ENCODE measurements around the gene THOC2. TPM values are rescaled to one million over a fixed set of nuclear protein-coding genes. Genes with fewer than 3 reads are reported as not detected.

THOC2 gene
- total and polyA plus RNA-seq, 9 of the 15 experiments (the other 6 are each of a cell fraction or from before 2014, with no cell fraction given) = 131 to 234 (median 192) TPM

DNA sequence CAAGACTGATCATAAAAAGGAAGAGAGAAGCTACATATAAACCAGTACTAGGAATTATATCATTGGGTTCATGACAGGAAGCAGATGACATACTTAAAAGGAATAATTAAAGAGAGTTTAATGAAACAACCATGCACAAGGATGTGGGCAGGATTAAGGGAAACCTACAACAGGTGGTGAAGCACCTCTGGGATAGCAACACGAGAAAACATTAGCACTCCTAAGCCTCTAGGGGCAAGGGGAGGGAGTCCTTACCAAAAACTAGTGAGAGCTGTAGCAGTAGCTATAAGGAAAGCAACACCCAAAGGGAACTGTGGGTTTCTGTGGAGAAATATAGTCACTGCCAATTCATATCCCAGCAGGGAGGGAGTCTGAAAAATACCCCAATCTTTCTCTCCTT is 7.2 kb upstream of the THOC2 start:
- intact Hi-C loops (cut with micrococcal nuclease) = no loop called here
- no TSS peak for BruUV-seq (replicated peaks)
- ATAC-seq = peak; percentile 81

More for the DNA sequence above, 7.2 kb upstream of the THOC2 start:
- POLR2A ChIA-PET = no interaction called here
- 0 out of 2 replicates have a peak overlapping the region, but pooled peaks have one; percentile 9 for H2AFZ ChIP-seq (ENCODE audit: low read depth, low read length)
- in situ Hi-C loops (cut with MboI) = no loop called here
- H3K36me3 ChIP-seq (ENCODE audit: control insufficient read depth, insufficient read depth, low read length) = no peaks in the 10 kb centered on the region
- no peaks in the 10 kb centered on the region for H3K9me3 ChIP-seq (replicated peaks; ENCODE audit: control insufficient read depth, insufficient read depth, low read depth, low read length)
- H3K27me3 ChIP-seq (ENCODE audit: control insufficient read depth in 2 of 2, insufficient read depth in 2 of 2, low read length in 2 of 2) = no peaks in the 10 kb centered on the region
- H4K20me1 ChIP-seq (replicated peaks; ENCODE audit: control insufficient read depth, insufficient read depth, low read length) = no peaks in the 10 kb centered on the region
- H3K9ac ChIP-seq (ENCODE audit: insufficient read depth in 1 of 2, low read depth in 2 of 2, low read length in 2 of 2) = no peak overlapping the region
- H3K4me3 ChIP-seq = no peak overlapping the region
- DNase-seq (ENCODE audit: extremely low read depth in 1 of 4, low spot score in 3 of 4) (no peak), FAIRE-seq (no peak)
- no peaks in the 10 kb centered on the region for H3K9me1 ChIP-seq (ENCODE audit: control insufficient read depth, insufficient read depth, low read length)
- no peak overlapping the region for H3K4me2 ChIP-seq (ENCODE audit: insufficient read depth, low read length)
- 0% methylated on average over 1 of the region's 1 CpG for WGBS (ENCODE audit: insufficient coverage, low coverage, missing lambda C conversion rate)
- H3K27ac ChIP-seq (ENCODE audit: extremely low read depth, low read depth, low read length) = no peak overlapping the region
- peaks cover 0 to 2% of the 10 kb centered on the region in 2 experiments; a peak in 2 of 5 replicates for H3K4me1 ChIP-seq (replicated peaks in 1 of 2; ENCODE audit: control insufficient read depth in 2 of 2, insufficient read depth in 2 of 2, low read length in 2 of 2)
- CTCF ChIA-PET (ENCODE audit: low intra/inter-chr PET ratio) = no interaction called here
- H3K79me2 ChIP-seq (ENCODE audit: control insufficient read depth, insufficient read depth, low read length) = no peaks in the 10 kb centered on the region
- no peak for TF ChIP-seq GABPB1 (CRISPR knock-in tag; IDR thresholded peaks at IDR 0.05)
- no peak for TF ChIP-seq NR2F6 (CRISPR knock-in tag; IDR thresholded peaks at IDR 0.05)
- TF ChIP-seq ZNF133 (CRISPR knock-in tag; IDR thresholded peaks at IDR 0.05) = no peak
- TF ChIP-seq ZNF780A (CRISPR knock-in tag; IDR thresholded peaks at IDR 0.05) = no peak
- no peak for TF ChIP-seq FOXM1 (IDR thresholded peaks at IDR 0.05; ENCODE audit: low read depth)
- TF ChIP-seq FOXM1 (CRISPR knock-in tag; IDR thresholded peaks at IDR 0.05; ENCODE audit: low read depth) = no peak
- TF ChIP-seq, protein P1, sequence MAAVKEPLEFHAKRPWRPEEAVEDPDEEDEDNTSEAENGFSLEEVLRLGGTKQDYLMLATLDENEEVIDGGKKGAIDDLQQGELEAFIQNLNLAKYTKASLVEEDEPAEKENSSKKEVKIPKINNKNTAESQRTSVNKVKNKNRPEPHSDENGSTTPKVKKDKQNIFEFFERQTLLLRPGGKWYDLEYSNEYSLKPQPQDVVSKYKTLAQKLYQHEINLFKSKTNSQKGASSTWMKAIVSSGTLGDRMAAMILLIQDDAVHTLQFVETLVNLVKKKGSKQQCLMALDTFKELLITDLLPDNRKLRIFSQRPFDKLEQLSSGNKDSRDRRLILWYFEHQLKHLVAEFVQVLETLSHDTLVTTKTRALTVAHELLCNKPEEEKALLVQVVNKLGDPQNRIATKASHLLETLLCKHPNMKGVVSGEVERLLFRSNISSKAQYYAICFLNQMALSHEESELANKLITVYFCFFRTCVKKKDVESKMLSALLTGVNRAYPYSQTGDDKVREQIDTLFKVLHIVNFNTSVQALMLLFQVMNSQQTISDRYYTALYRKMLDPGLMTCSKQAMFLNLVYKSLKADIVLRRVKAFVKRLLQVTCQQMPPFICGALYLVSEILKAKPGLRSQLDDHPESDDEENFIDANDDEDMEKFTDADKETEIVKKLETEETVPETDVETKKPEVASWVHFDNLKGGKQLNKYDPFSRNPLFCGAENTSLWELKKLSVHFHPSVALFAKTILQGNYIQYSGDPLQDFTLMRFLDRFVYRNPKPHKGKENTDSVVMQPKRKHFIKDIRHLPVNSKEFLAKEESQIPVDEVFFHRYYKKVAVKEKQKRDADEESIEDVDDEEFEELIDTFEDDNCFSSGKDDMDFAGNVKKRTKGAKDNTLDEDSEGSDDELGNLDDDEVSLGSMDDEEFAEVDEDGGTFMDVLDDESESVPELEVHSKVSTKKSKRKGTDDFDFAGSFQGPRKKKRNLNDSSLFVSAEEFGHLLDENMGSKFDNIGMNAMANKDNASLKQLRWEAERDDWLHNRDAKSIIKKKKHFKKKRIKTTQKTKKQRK (IDR thresholded peaks at IDR 0.05; ENCODE audit: borderline replicate concordance, low read depth, low read length) = no peak
- no peak for TF ChIP-seq SNRNP70 (optimal IDR thresholded peaks at IDR 0.05; ENCODE audit: low read depth, low read length)
